ENCODE data around the gene TMEM126A.

TMEM126A gene

GRCh38 chr11:85698195-85698594 is 50.4 kb downstream of the TMEM126A start:
- no peak for DNase-seq

- DNase-seq = no peak
Measured at GRCh38 chr11:85699957-85700741, 52.4 kb downstream of the TMEM126A start.

- DNase-seq = no peak
Measured at GRCh38 chr11:85704967-85705366, 57.2 kb downstream of the TMEM126A start.

GRCh38 chr11:85705800-85706199 is 58.0 kb downstream of the TMEM126A start:
- no peak for DNase-seq

Data from femur (tissue), 1 donor.